HCT116 (cell line): ENCODE results near the gene DIP2C. TPM values are rescaled to one million over a fixed set of nuclear protein-coding genes. Genes with fewer than 3 reads are reported as not detected.
"Not testable (repeated sequence)": the region's sequence is repeated elsewhere in the genome, so short reads cannot be mapped to it uniquely, and the experiment has no call there.

ENCODE experiments used
- ATAC-seq: fragments of 200-7000 bp; cut with Tn5 transposase; 2 replicates; pipeline ENCODE4 v1.9.1; 2020; ENCODE audit warnings: mild to moderate bottlenecking, moderate library complexity
- BruUV-seq: library from RNA; stranded (reverse); fragments of 400-500 nt; replicated peaks from 2 replicates; lab custom pipeline; 2021; lab: Mats Ljungman, UMichigan
- CTCF ChIA-PET: fragments of 300-600 bp; sonication (Branson Sonifier 250); formaldehyde crosslinking; loops from one replicate; lab custom pipeline; 2021; ENCODE audit warnings: antibody characterized with exemption; lab: Charles Lee
- POLR2A ChIA-PET: fragments of 300-600, 350-600 bp; sonication (Branson Sonifier 250); formaldehyde crosslinking; loops from one replicate; lab custom pipeline; 2021; ENCODE audit warnings: antibody characterized with exemption; lab: Charles Lee
- RAD21 ChIA-PET, 2 experiments: fragments of 300-600 bp; sonication (Branson Sonifier 250); formaldehyde crosslinking; loops; one replicate each; lab custom pipeline; 2023; ENCODE audit warnings: low total read pairs in 2 of 2; ENCODE audit not compliant: uncharacterized antibody in 2 of 2, unreplicated experiment in 2 of 2, low non-redundant PET in 1 of 2; lab: Charles Lee
- DNase-seq: peaks from one replicate; pipeline ENCODE4 v3.0.0-alpha.2; 2010; ENCODE audit warnings: low read depth, low spot score
- H2AFZ ChIP-seq: fragments of 200-600 bp; shearing (Covaris generic), sonication (generic); 2 replicates; pipeline ENCODE4 v1.6.1; 2017; ENCODE audit warnings: low read depth, mixed run types, mixed read lengths, antibody characterized with exemption, low read length; ENCODE audit not compliant: poor library complexity, severe bottlenecking
- H3K27ac ChIP-seq: 2 replicates; pipeline ENCODE4 v1.5.1; 2012; ENCODE audit warnings: low read depth, low read length
- H3K27me3 ChIP-seq: fragments of 200-600 bp; sonication (generic); 2 replicates; pipeline ENCODE4 v1.6.1; 2016; ENCODE audit warnings: mixed run types, low read length, mixed read lengths; ENCODE audit not compliant: insufficient read depth
- H3K36me3 ChIP-seq, 2 experiments: fragments of 200-500 bp in 1 of 2; fragments of 200-600 bp in 1 of 2; sonication (Bioruptor generic) in 1 of 2; sonication (generic) in 1 of 2; 2 replicates each; pipeline versions ENCODE4 v1.5.1 to v1.6.1; 2014 to 2016; ENCODE audit warnings: low read length in 2 of 2, inconsistent platforms in 1 of 2, mixed read lengths in 1 of 2, mixed run types in 1 of 2; ENCODE audit not compliant: insufficient read depth in 2 of 2, control insufficient read depth in 1 of 2
- H3K4me1 ChIP-seq, 2 experiments: fragments of 200-600 bp in 1 of 2; sonication (generic) in 1 of 2; 2 replicates each; pipeline versions ENCODE4 v1.5.1 to v1.6.1; 2012 to 2017; ENCODE audit warnings: low read length in 2 of 2, inconsistent platforms in 1 of 2, mild to moderate bottlenecking in 1 of 2, mixed read lengths in 1 of 2, mixed run types in 1 of 2, moderate library complexity in 1 of 2; ENCODE audit not compliant: insufficient read depth in 2 of 2, control insufficient read depth in 1 of 2
- H3K4me2 ChIP-seq: fragments of 200-600 bp; sonication (generic); 2 replicates; pipeline ENCODE4 v1.6.1; 2017; ENCODE audit warnings: mixed run types, low read length, mixed read lengths
- H3K4me3 ChIP-seq, 2 experiments: fragments of 200-600 bp in 1 of 2; sonication (generic) in 1 of 2; replicated peaks in 1 of 2; 2 replicates each; pipeline ENCODE4 v1.5.1; 2011 to 2016; ENCODE audit warnings: low read length in 2 of 2, control low read depth in 1 of 2, low read depth in 1 of 2, mild to moderate bottlenecking in 1 of 2, mixed read lengths in 1 of 2, mixed run types in 1 of 2
- H3K79me2 ChIP-seq: fragments of 200-600 bp; sonication (generic); 2 replicates; pipeline ENCODE4 v1.6.1; 2017; ENCODE audit warnings: mild to moderate bottlenecking, mixed run types, low read length, moderate library complexity, mixed read lengths; ENCODE audit not compliant: insufficient read depth
- H3K9ac ChIP-seq: fragments of 200-600 bp; sonication (generic); 2 replicates; pipeline ENCODE4 v1.6.1; 2016; ENCODE audit warnings: low read length, mixed read lengths
- H3K9me2 ChIP-seq: fragments of 200-600 bp; sonication (generic), shearing (Covaris generic); 2 replicates; pipeline ENCODE4 v1.6.1; 2017; ENCODE audit warnings: mixed run types, mild to moderate bottlenecking, moderate library complexity; ENCODE audit not compliant: insufficient read depth
- H3K9me3 ChIP-seq, 2 experiments: fragments of 200-500 bp in 1 of 2; fragments of 200-600 bp in 1 of 2; sonication (Bioruptor generic) in 1 of 2; sonication (generic) in 1 of 2; 2 replicates each; pipeline ENCODE4 v1.6.1; 2014 to 2017; ENCODE audit warnings: low read length in 2 of 2, mixed read lengths in 2 of 2, inconsistent platforms in 1 of 2, low read depth in 1 of 2, mild to moderate bottlenecking in 1 of 2, mixed run types in 1 of 2, moderate library complexity in 1 of 2; ENCODE audit not compliant: control insufficient read depth in 1 of 2, insufficient read depth in 1 of 2
- H4K20me1 ChIP-seq: fragments of 200-600 bp; sonication (generic), shearing (Covaris generic); 2 replicates; pipeline ENCODE4 v1.6.1; 2017; ENCODE audit warnings: mixed run types, mild to moderate bottlenecking, moderate library complexity; ENCODE audit not compliant: insufficient read depth
- ATF3 ChIP-seq: IDR thresholded peaks from 2 replicates; pipeline ENCODE4 v1.6.1; 2012
- CBX3 ChIP-seq: IDR thresholded peaks from 2 replicates; pipeline ENCODE4 v1.6.1; 2012; ENCODE audit warnings: low read depth
- EZH2phosphoT487 ChIP-seq: fragments of 200-600 bp; IDR thresholded peaks from 2 replicates; pipeline ENCODE4 v1.6.1; 2018; ENCODE audit warnings: antibody characterized with exemption, borderline replicate concordance
- FOSL1 ChIP-seq: IDR thresholded peaks from 2 replicates; pipeline ENCODE4 v1.6.1; 2012; ENCODE audit warnings: low read depth
- JUND ChIP-seq: IDR thresholded peaks from 2 replicates; pipeline ENCODE4 v1.6.1; 2012
- MAX ChIP-seq: IDR thresholded peaks from 2 replicates; pipeline ENCODE4 v1.6.1; 2012
- POLR2A ChIP-seq: IDR thresholded peaks from 2 replicates; pipeline ENCODE4 v1.7.0; 2011; ENCODE audit warnings: borderline replicate concordance; ENCODE audit not compliant: insufficient read depth, insufficient read length; ENCODE audit errors: extremely low read depth
- SRF ChIP-seq: IDR thresholded peaks from 2 replicates; pipeline ENCODE4 v1.6.1; 2012; ENCODE audit warnings: low read depth
- TCF7L2 ChIP-seq: IDR thresholded peaks from 2 replicates; pipeline ENCODE4 v1.7.0; 2011; ENCODE audit warnings: borderline replicate concordance, inconsistent platforms; ENCODE audit not compliant: insufficient read depth, insufficient read length; ENCODE audit errors: extremely low read depth
- YY1 ChIP-seq: IDR thresholded peaks from 2 replicates; pipeline ENCODE4 v1.6.1; 2011; ENCODE audit warnings: low read length, low read depth, moderate library complexity, mild to moderate bottlenecking; ENCODE audit not compliant: insufficient replicate concordance; ENCODE audit errors: extremely low read depth
- ZFX ChIP-seq: fragments of 450-650 bp; IDR thresholded peaks from 2 replicates; pipeline ENCODE4 v1.6.1; 2017
- intact Hi-C: fragments of 100-400 bp; cut with micrococcal nuclease; formaldehyde crosslinking; loops from 2 replicates; pipeline ENCODE4 v1.10.0; 2022
- total RNA-seq: library from RNA; stranded (reverse); gene quantifications from one replicate; pipeline ENCODE4 v1.2.1, GENCODE V29; 2021; ENCODE audit not compliant: unreplicated experiment

DIP2C gene
- total RNA-seq, 1 experiment from 2014 or later, result 15.4 TPM

GRCh38 chr10:647019-647418 is 42.4 kb downstream of the DIP2C start:
- RAD21 ChIA-PET, result not testable (repeated sequence)

GRCh38 chr10:646118-646524 is 43.3 kb downstream of the DIP2C start:
- Histone ChIP-seq H3K4me1 (peaks cover 3 to 7% of the 10 kb centered on the region in 2 experiments; a peak in 2 of 4 replicates), H3K9ac (no peak overlapping the region), H4K20me1 (no peaks in the 10 kb centered on the region), H3K4me2 (no peak overlapping the region), H3K27ac (no peak overlapping the region), H3K27me3 (no peaks in the 10 kb centered on the region), H3K36me3 (no peaks in the 10 kb centered on the region), H3K4me3 (no peak overlapping the region), H3K9me2 (no peaks in the 10 kb centered on the region), H3K79me2 (peaks cover 4% of the 10 kb centered on the region), H2AFZ (no peak overlapping the region), H3K9me3 (no peaks in the 10 kb centered on the region)
- DNase-seq (no peak), ATAC-seq (no peak)
- RAD21 ChIA-PET, result no interaction called here
- TF ChIP-seq ATF3, result no peak
- no peak for TF ChIP-seq JUND
- CTCF ChIA-PET, result no interaction called here
- BruUV-seq, result no TSS peak
- intact Hi-C loops, result no loop called here
- POLR2A ChIA-PET, result no interaction called here

More at GRCh38 chr10:647019-647418, 42.4 kb downstream of the DIP2C start:
- H3K4me1 ChIP-seq, CTCF ChIA-PET, H3K9me3 ChIP-seq, H2AFZ ChIP-seq, intact Hi-C loops, H3K36me3 ChIP-seq, H3K4me3 ChIP-seq, H3K27ac ChIP-seq, H3K9me2 ChIP-seq, H3K4me2 ChIP-seq, DNase-seq, ATAC-seq, BruUV-seq, H3K27me3 ChIP-seq, H3K79me2 ChIP-seq, POLR2A ChIA-PET, H3K9ac ChIP-seq, H4K20me1 ChIP-seq: not testable (repeated sequence)

GRCh38 chr10:644943-645334 is 44.5 kb downstream of the DIP2C start:
- TF ChIP-seq POLR2A, result no peak
- TF ChIP-seq EZH2phosphoT487, result no peak
- no peak for TF ChIP-seq ZFX
- no peak for TF ChIP-seq SRF
- no peak for TF ChIP-seq ATF3
- TF ChIP-seq CBX3, result no peak
- TF ChIP-seq MAX, result no peak
- TF ChIP-seq TCF7L2, result no peak
- TF ChIP-seq FOSL1, result no peak
- no peak for TF ChIP-seq YY1
- no peaks in the 10 kb centered on the region for H4K20me1 ChIP-seq
- CTCF ChIA-PET, result no interaction called here
- H3K27me3 ChIP-seq, result no peaks in the 10 kb centered on the region
- RAD21 ChIA-PET, result no interaction called here
- DNase-seq (no peak), ATAC-seq (no peak)
- H3K9ac ChIP-seq, result no peak overlapping the region
- H3K4me2 ChIP-seq, result no peak overlapping the region
- no TSS peak for BruUV-seq
- no peak overlapping the region for H2AFZ ChIP-seq
- no peaks in the 10 kb centered on the region for H3K9me2 ChIP-seq
- POLR2A ChIA-PET, result no interaction called here
- peaks cover 3 to 7% of the 10 kb centered on the region in 2 experiments; a peak in 2 of 4 replicates for H3K4me1 ChIP-seq
- H3K36me3 ChIP-seq, result no peaks in the 10 kb centered on the region
- intact Hi-C loops, result no loop called here
- H3K9me3 ChIP-seq, result no peaks in the 10 kb centered on the region
- no peak overlapping the region for H3K4me3 ChIP-seq
- peaks cover 4% of the 10 kb centered on the region for H3K79me2 ChIP-seq
- H3K27ac ChIP-seq, result no peak overlapping the region
